GM21423 (cell line): ENCODE measurements around the gene ZNF397.
A peak's percentile ranks its signal among the peaks of the same experiment; 100 is the strongest.
"Not testable (repeated sequence)": the region's sequence is repeated elsewhere in the genome, so short reads cannot be mapped to it uniquely, and the experiment has no call there.

ENCODE experiments used
- ATAC-seq: cut with Tn5 transposase; IDR thresholded peaks from one replicate; pipeline ENCODE4 v1.9.1; 2021; ENCODE audit warnings: mild to moderate bottlenecking, moderate library complexity; ENCODE audit not compliant: unreplicated experiment

Gene ZNF397

DNA sequence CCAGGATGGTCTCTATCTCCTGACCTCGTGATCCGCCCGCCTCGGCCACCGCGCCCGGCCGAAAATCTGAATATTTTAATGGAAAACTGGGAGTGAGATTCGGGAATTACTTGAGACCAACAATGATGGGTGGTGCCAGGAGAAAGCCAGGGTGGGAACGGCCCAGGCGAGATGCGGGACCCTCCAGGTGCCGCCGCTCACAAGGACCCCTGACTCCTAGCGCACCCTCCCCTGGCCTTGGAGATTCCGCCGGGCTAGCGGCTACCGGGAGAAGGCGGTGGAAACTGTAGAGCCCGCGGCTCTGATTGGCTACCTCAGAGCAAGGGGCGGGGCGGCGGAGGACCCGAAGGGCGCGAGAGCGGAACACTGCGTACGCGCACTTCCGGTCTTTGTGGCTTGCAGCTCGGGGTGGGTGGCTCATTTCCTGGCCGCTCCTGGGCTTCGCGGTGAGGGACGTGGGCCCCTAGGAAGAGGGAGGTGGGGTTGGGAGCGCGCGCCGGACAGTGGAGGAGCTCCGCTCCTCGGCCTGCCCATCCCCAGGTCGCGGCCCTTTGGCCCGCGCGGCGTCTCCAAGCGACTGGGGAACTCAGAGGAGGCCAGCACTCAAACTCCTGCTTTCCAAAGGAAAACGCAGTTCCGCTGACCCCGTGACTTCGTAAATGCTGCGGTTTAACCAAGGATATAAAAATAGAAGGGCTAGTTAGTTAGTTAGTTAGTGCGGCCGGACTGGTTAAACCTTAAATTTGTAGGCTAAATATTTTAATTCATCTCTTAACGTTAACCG lies at the start of gene ZNF397:
Gene ZNF397, plus strand, starts transcription at position 371 of the 784 bp plus-strand sequence. CDS start 1,437 bp downstream, outside the sequence.
- peak; percentile 100 for ATAC-seq

DNA sequence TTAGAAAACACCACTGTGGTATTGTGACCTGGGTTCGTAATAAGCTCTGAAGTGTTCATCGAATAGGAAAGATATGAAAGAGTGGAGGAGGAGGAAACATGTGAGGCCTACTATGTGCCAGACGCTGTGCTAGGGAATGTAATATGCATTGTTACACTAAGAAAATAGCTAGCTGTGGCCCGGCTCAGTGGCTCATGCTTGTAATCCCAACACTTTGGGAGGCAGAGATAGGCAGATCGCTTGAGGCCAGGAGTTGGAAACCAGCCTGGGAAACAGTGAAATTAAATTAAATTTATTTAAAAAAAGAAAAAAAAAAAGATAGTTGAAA lies 49.2 kb upstream of the ZNF397 start:
- no peak for ATAC-seq

GRCh38 chr18:35192415-35192814 lies 48.4 kb upstream of the ZNF397 start:
- ATAC-seq, result no peak

DNA sequence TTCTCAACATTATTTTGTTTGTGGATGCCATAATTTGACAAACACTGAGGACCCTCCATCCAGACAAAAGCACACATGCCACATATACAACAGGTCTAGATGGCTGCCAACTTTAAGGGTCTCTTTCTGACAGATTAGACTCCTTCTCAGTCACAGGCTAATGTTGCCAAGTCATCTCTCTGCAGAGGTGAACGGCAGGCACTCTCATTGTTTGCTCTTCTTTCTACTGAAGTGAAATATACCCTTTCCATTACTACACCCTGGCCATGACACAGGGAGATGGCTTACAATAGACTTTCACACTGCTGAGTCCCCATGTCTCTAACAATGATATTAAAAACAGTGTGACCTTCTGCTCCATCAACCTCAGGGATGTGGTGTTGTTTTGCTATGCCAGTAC lies 47.5 kb upstream of the ZNF397 start:
- ATAC-seq, result no peak

GRCh38 chr18:35197296-35197695 lies 43.5 kb upstream of the ZNF397 start:
- ATAC-seq, result no peak

- no peak for ATAC-seq
Observed at GRCh38 chr18:35201256-35201931, 39.4 kb upstream of the ZNF397 start.

GRCh38 chr18:35203067-35203466 lies 37.8 kb upstream of the ZNF397 start:
- no peak for ATAC-seq

GRCh38 chr18:35205199-35205712 lies 35.6 kb upstream of the ZNF397 start:
- no peak for ATAC-seq

DNA sequence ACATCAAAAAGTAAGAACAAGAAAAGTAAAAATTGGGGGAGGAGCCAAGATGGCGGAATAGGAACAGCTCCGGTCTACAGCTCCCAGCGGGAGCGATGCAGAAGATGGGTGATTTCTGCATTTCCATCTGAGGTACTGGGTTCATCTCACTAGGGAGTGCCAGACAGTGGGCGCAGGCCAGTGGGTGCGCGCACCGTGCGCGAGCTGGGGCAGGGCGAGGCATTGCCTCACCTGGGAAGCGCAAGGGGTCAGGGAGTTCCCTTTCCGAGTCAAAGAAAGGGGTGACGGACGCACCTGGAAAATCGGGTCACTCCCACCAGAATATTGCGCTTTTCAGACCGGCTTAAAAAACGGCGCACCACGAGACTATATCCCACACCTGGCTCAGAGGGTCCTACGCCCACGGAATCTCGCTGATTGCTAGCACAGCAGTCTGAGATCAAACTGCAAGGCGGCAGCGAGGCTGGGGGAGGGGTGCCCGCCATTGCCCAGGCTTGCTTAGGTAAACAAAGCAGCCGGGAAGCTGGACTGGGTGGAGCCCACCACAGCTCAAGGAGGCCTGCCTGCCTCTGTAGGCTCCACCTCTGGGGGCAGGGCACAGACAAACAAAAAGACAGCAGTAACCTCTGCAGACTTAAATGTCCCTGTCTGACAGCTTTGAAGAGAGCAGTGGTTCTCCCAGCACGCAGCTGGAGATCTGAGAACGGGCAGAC lies 34.9 kb upstream of the ZNF397 start:
- ATAC-seq, result not testable (repeated sequence)

GRCh38 chr18:35215026-35215425 lies 25.8 kb upstream of the ZNF397 start:
- ATAC-seq, result no peak

GRCh38 chr18:35216611-35217010 lies 24.2 kb upstream of the ZNF397 start:
- not testable (repeated sequence) for ATAC-seq

DNA sequence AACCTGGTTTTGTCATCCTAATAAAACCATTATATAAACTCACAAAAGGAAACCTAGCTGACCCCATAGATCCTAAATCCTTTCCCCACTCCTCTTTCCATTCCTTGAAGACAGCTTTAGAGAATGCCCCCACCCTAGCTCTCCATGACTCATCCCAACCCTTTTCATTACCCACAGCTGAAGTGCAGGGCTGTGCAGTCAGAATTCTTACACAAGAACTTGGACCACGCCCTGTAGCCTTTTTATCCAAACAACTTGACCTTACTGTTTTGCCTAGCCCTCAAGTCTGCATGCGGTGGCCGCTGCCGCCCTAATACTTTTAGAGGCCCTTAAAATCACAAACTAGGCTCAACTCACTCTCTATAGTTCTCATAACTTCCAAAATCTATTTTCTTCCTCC lies 21.5 kb upstream of the ZNF397 start:
- not testable (repeated sequence) for ATAC-seq

GRCh38 chr18:35220424-35220823 lies 20.4 kb upstream of the ZNF397 start:
- ATAC-seq, result no peak

DNA sequence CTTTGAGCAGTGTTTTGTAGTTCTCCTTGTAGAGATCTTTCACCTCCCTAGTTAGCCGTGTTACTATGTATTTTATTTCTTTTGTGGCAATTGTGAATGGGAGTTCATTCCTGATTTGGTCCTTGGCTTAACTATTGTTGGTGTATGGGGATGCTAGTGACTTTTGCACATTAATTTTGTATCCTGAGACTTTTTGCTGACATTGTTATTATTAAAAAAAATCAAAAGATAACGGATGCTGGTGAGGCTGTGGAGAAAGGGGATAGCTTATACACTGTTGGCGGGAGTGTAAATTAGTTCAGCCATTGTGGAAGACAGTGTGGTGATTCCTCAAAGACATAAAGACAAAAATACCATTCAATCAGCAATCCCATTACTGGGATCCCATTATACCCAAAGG lies 17.0 kb upstream of the ZNF397 start:
- ATAC-seq, result no peak

DNA sequence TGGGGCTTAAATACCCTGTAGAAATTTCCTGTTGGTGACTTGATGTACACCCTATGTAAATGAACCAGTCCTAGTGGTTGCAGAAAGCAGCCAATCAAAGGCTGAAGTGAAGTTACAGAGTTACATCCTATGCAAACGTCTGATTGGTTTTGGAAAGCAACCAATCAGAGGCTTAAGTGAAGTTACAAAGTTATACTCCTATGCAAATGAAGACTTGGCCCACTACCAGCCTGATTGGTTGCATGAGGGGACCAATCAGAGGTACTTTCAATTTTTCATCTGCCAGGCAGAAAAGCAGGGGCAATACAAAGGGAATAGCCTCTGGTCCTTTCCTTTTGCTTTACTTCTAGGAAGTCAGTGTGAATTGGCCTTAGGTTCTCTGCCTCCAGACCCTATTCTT lies 13.6 kb upstream of the ZNF397 start:
- no peak for ATAC-seq

- ATAC-seq, result peak; percentile 84
Observed at GRCh38 chr18:35231052-35231451, 9.8 kb upstream of the ZNF397 start.

DNA sequence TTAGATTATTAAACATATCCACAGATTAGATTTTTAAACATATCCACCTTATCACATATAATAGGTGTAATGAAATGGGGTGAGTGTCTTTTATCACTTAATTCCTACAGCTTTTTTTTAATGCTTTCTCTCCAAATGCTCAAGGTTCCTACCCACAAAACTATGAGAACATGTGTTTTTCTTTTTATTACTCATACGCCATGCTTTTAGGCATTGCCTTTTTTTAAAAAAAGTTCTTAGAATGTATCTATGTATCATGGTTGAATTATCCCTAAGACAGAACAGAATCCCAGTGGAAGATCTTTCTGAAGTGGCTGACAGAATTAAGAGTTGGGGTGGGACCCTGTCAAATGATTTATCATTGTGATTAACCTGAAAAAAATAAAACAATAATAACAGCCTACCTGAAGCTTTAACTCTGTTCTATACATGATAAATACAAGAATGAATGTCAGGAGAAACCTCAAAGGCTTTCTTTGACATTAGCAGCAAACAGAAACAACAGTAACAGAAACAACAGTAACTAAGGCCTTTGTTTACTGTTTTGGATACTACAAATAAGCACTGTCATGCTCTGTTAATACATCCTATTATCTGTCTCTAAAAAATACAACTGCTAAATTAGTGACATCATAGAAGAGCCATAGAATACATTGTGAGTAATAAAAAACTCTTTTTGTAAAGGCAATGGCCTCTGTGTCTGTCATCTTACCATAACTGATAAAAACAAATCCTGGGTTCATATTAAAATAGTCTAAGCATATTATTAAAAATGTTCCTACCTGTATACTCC lies 4.1 kb upstream of the ZNF397 start:
- ATAC-seq, result no peak

DNA sequence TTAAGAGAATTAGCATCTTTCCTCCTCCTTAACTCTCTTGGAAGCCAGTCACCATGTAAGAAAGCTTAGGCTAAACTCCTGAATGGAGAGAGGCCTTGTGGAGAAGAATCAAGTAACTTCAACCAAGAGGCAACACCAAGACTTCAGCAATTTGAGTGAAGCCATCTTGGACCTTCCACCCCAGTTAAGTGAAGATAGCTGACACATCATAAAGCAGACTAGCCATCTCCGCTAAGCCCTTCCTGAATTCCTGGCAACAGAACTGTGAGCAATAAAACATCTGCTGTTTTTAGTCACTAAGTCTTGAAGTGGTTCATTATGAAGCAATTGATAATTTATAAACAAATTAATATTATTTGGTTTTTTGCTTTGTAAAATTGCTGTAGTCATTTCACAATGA lies 1.5 kb upstream of the ZNF397 start:
- no peak for ATAC-seq

GRCh38 chr18:35241448-35241804 lies 592 bp downstream of the ZNF397 start:
- ATAC-seq, result no peak

- ATAC-seq, result no peak
Observed at GRCh38 chr18:35242426-35242825, 1.6 kb downstream of the ZNF397 start.

- no peak for ATAC-seq
Observed at GRCh38 chr18:35244671-35245070, 3.8 kb downstream of the ZNF397 start.
